Coronary artery (tissue), 2 donors: ENCODE measurements around the gene GDPD5.
A peak's percentile ranks its signal among the peaks of the same experiment; 100 is the strongest.

ENCODE experiments used
- DNase-seq: peaks from one replicate; pipeline ENCODE4 v3.0.0-alpha.2; 2017; ENCODE audit warnings: low spot score
- H3K27ac ChIP-seq, 2 donors: fragments of 200-600 bp; sonication (generic); one replicate each; pipeline ENCODE4 v1.5.1; 2016 to 2019
- H3K4me3 ChIP-seq: fragments of 200-600 bp; sonication (generic); 2 replicates; pipeline ENCODE4 v1.5.1; 2016; ENCODE audit warnings: mild to moderate bottlenecking, moderate library complexity
- TF ChIP-seq, protein P1 (sequence below): fragments of 200-600 bp; sonication (generic); IDR thresholded peaks from one replicate; pipeline ENCODE4 v1.5.1; 2019; ENCODE audit warnings: antibody characterized with exemption

The GDPD5 gene

DNA sequence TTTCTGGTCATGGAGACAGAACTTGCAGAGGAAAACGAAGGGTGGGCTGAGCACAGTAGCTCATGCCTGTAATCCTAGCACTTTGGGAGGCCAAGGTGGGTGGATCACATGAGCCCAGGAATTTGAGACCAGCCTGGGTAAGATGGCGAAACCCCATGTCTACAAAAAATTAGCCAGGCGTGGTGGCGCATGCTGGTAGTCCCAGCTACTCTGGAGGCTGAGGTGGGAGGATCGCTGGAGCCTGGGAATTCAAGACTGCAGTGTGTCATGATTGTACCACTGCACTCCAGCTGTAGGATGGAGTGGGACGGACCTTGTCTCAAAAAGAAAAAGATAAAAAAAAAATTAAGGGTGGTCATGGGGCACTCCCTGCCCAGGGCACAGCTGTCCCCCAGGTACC is 42.2 kb upstream of the GDPD5 start:
- Histone ChIP-seq H3K27ac (peak overlapping the region in 1 of 2 donors; percentile 17), H3K4me3 (no peak overlapping the region)
- DNase-seq, result no peak
- TF ChIP-seq, protein P1, sequence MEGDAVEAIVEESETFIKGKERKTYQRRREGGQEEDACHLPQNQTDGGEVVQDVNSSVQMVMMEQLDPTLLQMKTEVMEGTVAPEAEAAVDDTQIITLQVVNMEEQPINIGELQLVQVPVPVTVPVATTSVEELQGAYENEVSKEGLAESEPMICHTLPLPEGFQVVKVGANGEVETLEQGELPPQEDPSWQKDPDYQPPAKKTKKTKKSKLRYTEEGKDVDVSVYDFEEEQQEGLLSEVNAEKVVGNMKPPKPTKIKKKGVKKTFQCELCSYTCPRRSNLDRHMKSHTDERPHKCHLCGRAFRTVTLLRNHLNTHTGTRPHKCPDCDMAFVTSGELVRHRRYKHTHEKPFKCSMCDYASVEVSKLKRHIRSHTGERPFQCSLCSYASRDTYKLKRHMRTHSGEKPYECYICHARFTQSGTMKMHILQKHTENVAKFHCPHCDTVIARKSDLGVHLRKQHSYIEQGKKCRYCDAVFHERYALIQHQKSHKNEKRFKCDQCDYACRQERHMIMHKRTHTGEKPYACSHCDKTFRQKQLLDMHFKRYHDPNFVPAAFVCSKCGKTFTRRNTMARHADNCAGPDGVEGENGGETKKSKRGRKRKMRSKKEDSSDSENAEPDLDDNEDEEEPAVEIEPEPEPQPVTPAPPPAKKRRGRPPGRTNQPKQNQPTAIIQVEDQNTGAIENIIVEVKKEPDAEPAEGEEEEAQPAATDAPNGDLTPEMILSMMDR, result no peak

DNA sequence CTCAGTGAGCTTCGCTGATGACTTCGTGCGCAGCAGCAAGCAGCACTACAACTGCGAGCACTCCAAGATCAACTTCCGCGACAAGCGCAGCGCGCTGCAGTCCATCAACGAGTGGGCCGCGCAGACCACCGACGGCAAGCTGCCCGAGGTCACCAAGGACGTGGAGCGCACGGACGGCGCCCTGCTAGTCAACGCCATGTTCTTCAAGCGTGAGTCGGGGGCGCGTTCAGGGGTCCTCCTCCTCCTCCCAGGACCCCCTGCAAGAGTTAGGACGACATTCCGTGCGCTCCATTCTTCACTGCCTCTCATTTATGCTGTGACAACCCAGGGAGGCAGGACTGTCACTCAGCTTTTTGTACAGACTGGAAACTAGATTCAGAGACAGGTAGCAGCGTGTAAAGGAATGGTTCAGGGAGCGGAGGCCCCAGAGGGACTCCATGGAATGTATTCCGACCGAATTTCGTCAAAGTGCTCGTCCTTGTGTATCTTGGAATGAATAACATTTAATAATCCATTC is 41.1 kb upstream of the GDPD5 start:
- H3K27ac ChIP-seq, result peak overlapping the region in 1 of 2 donors; percentile 42
- no peak for DNase-seq
- H3K4me3 ChIP-seq, result peak overlapping the region; percentile 42
- TF ChIP-seq, protein P1, result no peak

DNA sequence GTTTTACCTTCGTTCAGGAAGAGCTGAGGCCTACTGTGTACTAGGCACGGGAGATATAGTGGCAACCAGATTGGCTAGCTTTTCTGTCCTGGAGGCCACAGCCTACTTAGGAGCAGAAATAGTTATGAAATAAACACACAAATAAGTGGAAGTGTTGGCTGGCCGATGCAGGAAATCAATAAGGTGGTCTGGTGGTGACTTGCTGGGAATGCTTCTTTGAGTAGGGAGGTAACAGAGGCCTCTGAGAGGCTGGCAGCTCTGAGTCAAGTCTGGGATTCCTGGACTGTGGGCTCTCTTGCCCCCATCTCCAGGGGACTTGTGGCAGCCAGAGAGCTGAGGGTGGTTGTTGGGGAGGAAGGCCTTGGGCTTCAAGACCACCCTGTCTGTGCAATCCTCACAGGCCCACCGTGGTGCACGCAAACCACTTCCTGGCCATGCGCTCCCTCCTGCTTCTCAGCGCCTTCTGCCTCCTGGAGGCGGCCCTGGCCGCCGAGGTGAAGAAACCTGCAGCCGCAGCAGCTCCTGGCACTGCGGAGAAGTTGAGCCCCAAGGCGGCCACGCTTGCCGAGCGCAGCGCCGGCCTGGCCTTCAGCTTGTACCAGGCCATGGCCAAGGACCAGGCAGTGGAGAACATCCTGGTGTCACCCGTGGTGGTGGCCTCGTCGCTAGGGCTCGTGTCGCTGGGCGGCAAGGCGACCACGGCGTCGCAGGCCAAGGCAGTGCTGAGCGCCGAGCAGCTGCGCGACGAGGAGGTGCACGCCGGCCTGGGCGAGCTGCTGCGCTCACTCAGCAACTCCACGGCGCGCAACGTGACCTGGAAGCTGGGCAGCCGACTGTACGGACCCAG is 40.4 kb upstream of the GDPD5 start:
- no peak for DNase-seq
- peak overlapping the region; percentile 95 to 99 for H3K27ac ChIP-seq
- TF ChIP-seq, protein P1, result no peak
- H3K4me3 ChIP-seq, result peak overlapping the region; percentile 88

DNA sequence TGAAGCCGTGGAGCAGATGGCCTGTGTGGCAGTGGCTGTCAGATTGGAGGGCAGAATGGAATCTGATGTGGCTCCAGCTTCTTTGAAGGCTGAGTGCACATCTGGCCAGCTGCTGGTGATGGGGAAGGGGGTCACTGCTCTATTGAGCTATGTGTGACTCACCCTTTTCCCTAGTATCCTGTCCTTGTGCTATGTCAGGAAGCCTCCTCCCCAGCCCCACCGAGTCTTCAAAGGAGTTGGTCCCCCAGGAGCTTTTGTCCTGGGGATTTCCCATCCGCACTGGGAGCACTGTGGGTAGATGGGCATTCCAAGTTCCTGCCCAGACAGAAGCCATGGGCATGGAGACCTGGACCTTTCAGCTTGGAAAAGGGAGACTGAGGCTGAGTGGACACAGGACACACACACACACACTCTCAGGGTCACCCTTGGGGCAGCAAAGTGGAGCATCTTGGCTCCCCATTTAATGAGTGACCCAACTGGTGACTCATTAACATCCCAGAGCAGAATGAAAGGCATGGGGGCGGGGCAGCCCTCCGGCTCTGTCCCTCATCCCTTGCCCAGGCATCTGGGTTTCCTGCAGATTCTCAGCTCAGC is 39.6 kb upstream of the GDPD5 start:
- DNase-seq, result no peak
- Histone ChIP-seq H3K4me3 (peak overlapping the region; percentile 88), H3K27ac (peak overlapping the region; percentile 95 to 99)
- TF ChIP-seq, protein P1, result no peak

DNA sequence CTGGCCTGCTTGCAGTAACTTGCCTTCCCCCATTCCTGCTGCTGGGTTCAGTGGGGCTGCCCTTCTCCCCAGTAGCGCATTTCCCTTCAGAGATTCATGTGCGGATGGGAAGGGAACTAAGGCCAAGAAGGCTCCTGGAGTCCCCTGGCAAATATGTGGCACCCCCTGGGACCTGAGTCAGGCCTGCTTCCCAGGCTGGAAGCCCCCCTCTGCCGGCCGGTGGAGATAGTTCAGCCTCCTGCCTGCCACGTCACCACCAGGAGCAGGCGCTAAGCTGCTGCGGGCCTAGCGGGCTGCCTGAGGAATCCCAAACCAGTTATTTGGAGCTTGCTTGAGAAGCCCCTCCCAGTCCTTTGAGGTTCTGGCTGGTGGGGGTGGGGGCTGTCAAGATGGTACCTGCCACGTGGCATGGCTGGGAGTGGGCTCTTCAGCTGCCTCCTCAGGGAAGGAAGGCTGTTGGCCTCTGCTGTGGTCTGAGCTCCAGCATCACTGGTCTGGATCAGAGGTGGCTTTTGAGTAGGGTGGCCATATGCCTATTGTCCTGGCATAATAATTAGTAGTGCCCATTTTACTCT is 38.3 kb upstream of the GDPD5 start:
- Histone ChIP-seq H3K27ac (peak overlapping the region; percentile 95 to 99), H3K4me3 (peak overlapping the region; percentile 88)
- TF ChIP-seq, protein P1, result peak; percentile 54
- DNase-seq, result peak; percentile 92

DNA sequence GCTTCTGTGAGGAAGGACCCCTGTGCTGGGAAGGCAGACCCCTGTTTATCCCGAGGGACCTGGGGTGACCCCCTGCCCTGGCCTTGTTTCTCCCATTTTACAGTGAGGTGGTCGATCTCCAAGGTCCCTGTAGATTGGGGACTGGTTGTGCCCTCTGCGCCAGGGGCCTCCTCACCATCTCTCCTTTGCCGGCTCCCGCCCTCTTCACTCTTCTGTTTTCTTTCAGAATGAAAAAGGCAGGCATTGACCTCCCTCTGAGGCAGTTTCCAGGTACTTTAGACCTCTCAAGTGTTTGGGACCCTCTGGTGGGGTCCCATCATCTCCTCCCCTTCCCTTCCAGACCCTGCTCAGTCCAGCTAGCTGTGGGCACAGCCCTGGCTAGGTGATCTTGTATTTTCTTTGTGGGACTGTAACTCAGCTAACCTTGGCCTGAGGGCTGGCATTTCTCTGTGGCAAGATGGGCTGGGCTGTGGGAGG is 37.8 kb upstream of the GDPD5 start:
- TF ChIP-seq, protein P1, result no peak
- H3K27ac ChIP-seq, result peak overlapping the region; percentile 95 to 99
- no peak for DNase-seq
- H3K4me3 ChIP-seq, result peak overlapping the region; percentile 88
